ENCODE measurements around the gene HOXC9. TPM values are rescaled to one million over a fixed set of nuclear protein-coding genes. Genes with fewer than 3 reads are reported as not detected.

The HOXC9 gene
- total RNA-seq, 1 experiment from 2014 or later, result not detected

DNA sequence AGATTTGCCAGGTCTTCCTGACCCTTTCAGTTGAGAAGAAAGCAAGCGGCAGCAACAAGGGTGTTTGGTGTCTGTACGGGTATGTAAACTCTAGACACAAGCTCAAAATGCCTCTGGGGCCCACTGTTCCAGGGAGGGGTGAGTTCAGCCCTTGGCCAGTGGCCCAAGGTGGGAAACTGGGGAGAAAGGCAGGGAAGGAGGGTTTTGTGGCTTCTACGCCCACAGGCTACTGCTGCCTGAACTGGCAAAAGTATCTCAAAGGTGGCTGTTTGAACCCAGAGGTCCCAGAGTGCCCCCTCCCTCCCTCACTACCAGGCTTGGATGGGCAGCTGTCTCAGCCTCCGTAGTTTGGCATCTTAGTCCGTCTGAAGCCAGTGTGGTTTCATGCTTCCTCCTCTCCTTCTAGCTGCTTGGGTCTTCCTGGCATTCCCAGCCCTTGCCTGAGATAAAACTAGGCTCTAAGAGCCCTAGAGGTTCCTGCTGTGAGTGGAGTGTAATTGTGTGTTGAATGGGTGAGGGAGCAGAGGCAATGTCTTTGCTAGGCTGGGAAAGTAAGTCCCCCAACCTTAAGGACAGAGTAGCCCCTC is 38.4 kb downstream of the HOXC9 start:
- no peak overlapping the region for H3K4me2 ChIP-seq (ENCODE audit: insufficient read depth, insufficient read length, low read length)
- Mint-ChIP-seq H3K27ac (no peak overlapping the region), H3K9me3 (peaks cover 7 to 8% of the 10 kb centered on the region in 2 experiments; a peak in 3 of 5 replicates), H3K4me3 (no peak overlapping the region), H3K4me1 (peaks cover 3 to 12% of the 10 kb centered on the region in 2 experiments; a peak in 3 of 4 replicates), H3K36me3 (ENCODE audit: insufficient read depth in 1 of 3, low read depth in 3 of 3) (peaks cover 0 to 6% (median 0%) of the 10 kb centered on the region in 3 experiments; a peak in 2 of 7 replicates), H3K27me3 (ENCODE audit: low read depth) (peaks cover 99% of the 10 kb centered on the region)
- H3K56ac ChIP-seq (ENCODE audit: insufficient read length, low read depth, low read length), result no peak overlapping the region
- H3K18ac ChIP-seq (ENCODE audit: insufficient read length, low read depth, low read length), result no peak overlapping the region
- no peak overlapping the region for H2AK5ac ChIP-seq (ENCODE audit: insufficient read length, low read length)
- peaks cover 100% of the 10 kb centered on the region for H3K27me3 ChIP-seq (ENCODE audit: insufficient read depth, low read length)
- no CpG with 5 or more reads among the region's 5 CpGs for WGBS (ENCODE audit: extremely low coverage, insufficient read length, low lambda C conversion rate)
- DNase-seq, result no peak
- no peaks in the 10 kb centered on the region for H3K79me1 ChIP-seq (ENCODE audit: insufficient read depth, low read depth, low read length, poor library complexity, severe bottlenecking)
- H2BK15ac ChIP-seq (ENCODE audit: low read depth, low read length), result no peak overlapping the region
- H4K5ac ChIP-seq (ENCODE audit: insufficient read length, low read depth, low read length), result no peak overlapping the region
- H3K4me1 ChIP-seq (ENCODE audit: insufficient read depth, low read length), result no peaks in the 10 kb centered on the region
- no peak overlapping the region for H2BK5ac ChIP-seq (ENCODE audit: insufficient read length, low read length)
- no peak overlapping the region for H2BK120ac ChIP-seq (ENCODE audit: low read depth, low read length, poor library complexity, severe bottlenecking)
- no peak overlapping the region for H3T11ph ChIP-seq (ENCODE audit: low read length)
- H2BK20ac ChIP-seq (ENCODE audit: low read depth, low read length, poor library complexity, severe bottlenecking), result no peak overlapping the region
- H3K23me2 ChIP-seq (ENCODE audit: insufficient read length, low read depth, low read length, poor library complexity, severe bottlenecking), result no peaks in the 10 kb centered on the region
- no peaks in the 10 kb centered on the region for H3K79me2 ChIP-seq (ENCODE audit: insufficient read depth, low read length)
- H3K4ac ChIP-seq (ENCODE audit: low read depth, low read length), result no peak overlapping the region
- H2AFZ ChIP-seq (ENCODE audit: low read length), result no peak overlapping the region
- no peaks in the 10 kb centered on the region for H4K20me1 ChIP-seq (ENCODE audit: control insufficient read depth, insufficient read depth, insufficient read length)
- H3K14ac ChIP-seq (ENCODE audit: insufficient read depth, low read length), result no peak overlapping the region
- no peaks in the 10 kb centered on the region for H3K9me3 ChIP-seq (ENCODE audit: control insufficient read depth, low read depth, low read length)
- no peak overlapping the region for H4K8ac ChIP-seq (replicated peaks; ENCODE audit: insufficient read length, low read depth, low read length)
- no peak overlapping the region for H2BK12ac ChIP-seq (ENCODE audit: insufficient read length, low read depth, low read length)
- no peak overlapping the region for H3K23ac ChIP-seq (ENCODE audit: insufficient read length, low read depth, low read length)
- H3K27ac ChIP-seq (ENCODE audit: insufficient read length, low read depth, low read length), result no peak overlapping the region
- H3K9ac ChIP-seq (ENCODE audit: extremely low read depth, insufficient read length, low read length), result no peak overlapping the region
- TF ChIP-seq, protein P1, sequence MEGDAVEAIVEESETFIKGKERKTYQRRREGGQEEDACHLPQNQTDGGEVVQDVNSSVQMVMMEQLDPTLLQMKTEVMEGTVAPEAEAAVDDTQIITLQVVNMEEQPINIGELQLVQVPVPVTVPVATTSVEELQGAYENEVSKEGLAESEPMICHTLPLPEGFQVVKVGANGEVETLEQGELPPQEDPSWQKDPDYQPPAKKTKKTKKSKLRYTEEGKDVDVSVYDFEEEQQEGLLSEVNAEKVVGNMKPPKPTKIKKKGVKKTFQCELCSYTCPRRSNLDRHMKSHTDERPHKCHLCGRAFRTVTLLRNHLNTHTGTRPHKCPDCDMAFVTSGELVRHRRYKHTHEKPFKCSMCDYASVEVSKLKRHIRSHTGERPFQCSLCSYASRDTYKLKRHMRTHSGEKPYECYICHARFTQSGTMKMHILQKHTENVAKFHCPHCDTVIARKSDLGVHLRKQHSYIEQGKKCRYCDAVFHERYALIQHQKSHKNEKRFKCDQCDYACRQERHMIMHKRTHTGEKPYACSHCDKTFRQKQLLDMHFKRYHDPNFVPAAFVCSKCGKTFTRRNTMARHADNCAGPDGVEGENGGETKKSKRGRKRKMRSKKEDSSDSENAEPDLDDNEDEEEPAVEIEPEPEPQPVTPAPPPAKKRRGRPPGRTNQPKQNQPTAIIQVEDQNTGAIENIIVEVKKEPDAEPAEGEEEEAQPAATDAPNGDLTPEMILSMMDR (conservative IDR thresholded peaks at IDR 0.05), result no peak
- no peak overlapping the region for H4K91ac ChIP-seq (ENCODE audit: insufficient read length, low read depth, low read length)
